MCF 10A (cell line): ENCODE measurements around the gene OSBP2. TPM values are rescaled to one million over a fixed set of nuclear protein-coding genes. Genes with fewer than 3 reads are reported as not detected.
"Not testable (repeated sequence)": the region's sequence is repeated elsewhere in the genome, so short reads cannot be mapped to it uniquely, and the experiment has no call there.

Source experiments
- BruUV-seq: library from RNA; stranded (reverse); fragments of 400-500 nt; replicated peaks from 2 replicates; lab custom pipeline; 2021; lab: Mats Ljungman, UMichigan
- CTCF ChIA-PET: fragments of 300-600 bp; sonication (Branson Sonifier 250); formaldehyde crosslinking; extraction: SDS; loops from one replicate; lab custom pipeline; 2021; ENCODE audit warnings: antibody characterized with exemption, inconsistent platforms; lab: Yijun Ruan, JAX
- POLR2A ChIA-PET: fragments of 300-600, 350-650 bp; sonication (Branson Sonifier 250); formaldehyde crosslinking; extraction: SDS; loops from one replicate; lab custom pipeline; 2020; ENCODE audit warnings: antibody characterized with exemption, inconsistent platforms; lab: Yijun Ruan, JAX
- DNase-seq: peaks from one replicate; pipeline ENCODE4 v3.0.0-alpha.2; 2018; ENCODE audit not compliant: unreplicated experiment
- H3K27ac Mint-ChIP-seq: one replicate; pipeline ENCODE4 v1.8.0; 2022; ENCODE audit warnings: mild to moderate bottlenecking, low read depth, mixed read lengths; ENCODE audit not compliant: unreplicated experiment
- H3K27me3 Mint-ChIP-seq: one replicate; pipeline ENCODE4 v1.8.0; 2022; ENCODE audit warnings: mixed read lengths; ENCODE audit not compliant: insufficient read depth, unreplicated experiment
- H3K36me3 Mint-ChIP-seq: one replicate; pipeline ENCODE4 v1.8.0; 2022; ENCODE audit warnings: mild to moderate bottlenecking, moderate library complexity, mixed read lengths; ENCODE audit not compliant: insufficient read depth, unreplicated experiment
- H3K4me1 Mint-ChIP-seq: one replicate; pipeline ENCODE4 v1.8.0; 2022; ENCODE audit warnings: mixed read lengths; ENCODE audit not compliant: insufficient read depth, unreplicated experiment
- H3K4me3 Mint-ChIP-seq: one replicate; pipeline ENCODE4 v1.8.0; 2022; ENCODE audit warnings: mild to moderate bottlenecking, moderate library complexity, mixed read lengths; ENCODE audit not compliant: unreplicated experiment
- H3K9me3 Mint-ChIP-seq: one replicate; pipeline ENCODE4 v1.8.0; 2022; ENCODE audit warnings: mixed read lengths; ENCODE audit not compliant: unreplicated experiment
- intact Hi-C: fragments of 100-400 bp; cut with micrococcal nuclease; formaldehyde crosslinking; loops from 2 replicates; pipeline ENCODE4 v1.14.1; 2022
- total RNA-seq: library from RNA; stranded (reverse); gene quantifications from 2 replicates; pipeline ENCODE4 v1.2.3, GENCODE V29; 2022
- TF ChIP-seq, protein P1 (sequence below): fragments of 200-600 bp; IDR thresholded peaks from one replicate; pipeline ENCODE4 v1.8.0; 2022; ENCODE audit warnings: antibody characterized with exemption, mild to moderate bottlenecking; ENCODE audit not compliant: unreplicated experiment

Gene OSBP2
- total RNA-seq, 1 experiment from 2014 or later = 276 TPM

GRCh38 chr22:30675436-30675835, 19.2 kb upstream of the OSBP2 start:
- no peak overlapping the region for H3K27ac Mint-ChIP-seq
- ChIA-PET CTCF (no interaction called here), POLR2A (no interaction called here)
- H3K27me3 Mint-ChIP-seq = peaks cover 29% of the 10 kb centered on the region
- no peak for DNase-seq
- no peaks in the 10 kb centered on the region for H3K9me3 Mint-ChIP-seq
- TF ChIP-seq, protein P1, sequence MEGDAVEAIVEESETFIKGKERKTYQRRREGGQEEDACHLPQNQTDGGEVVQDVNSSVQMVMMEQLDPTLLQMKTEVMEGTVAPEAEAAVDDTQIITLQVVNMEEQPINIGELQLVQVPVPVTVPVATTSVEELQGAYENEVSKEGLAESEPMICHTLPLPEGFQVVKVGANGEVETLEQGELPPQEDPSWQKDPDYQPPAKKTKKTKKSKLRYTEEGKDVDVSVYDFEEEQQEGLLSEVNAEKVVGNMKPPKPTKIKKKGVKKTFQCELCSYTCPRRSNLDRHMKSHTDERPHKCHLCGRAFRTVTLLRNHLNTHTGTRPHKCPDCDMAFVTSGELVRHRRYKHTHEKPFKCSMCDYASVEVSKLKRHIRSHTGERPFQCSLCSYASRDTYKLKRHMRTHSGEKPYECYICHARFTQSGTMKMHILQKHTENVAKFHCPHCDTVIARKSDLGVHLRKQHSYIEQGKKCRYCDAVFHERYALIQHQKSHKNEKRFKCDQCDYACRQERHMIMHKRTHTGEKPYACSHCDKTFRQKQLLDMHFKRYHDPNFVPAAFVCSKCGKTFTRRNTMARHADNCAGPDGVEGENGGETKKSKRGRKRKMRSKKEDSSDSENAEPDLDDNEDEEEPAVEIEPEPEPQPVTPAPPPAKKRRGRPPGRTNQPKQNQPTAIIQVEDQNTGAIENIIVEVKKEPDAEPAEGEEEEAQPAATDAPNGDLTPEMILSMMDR = no peak
- peaks cover 5% of the 10 kb centered on the region for H3K4me1 Mint-ChIP-seq
- H3K36me3 Mint-ChIP-seq = no peaks in the 10 kb centered on the region
- H3K4me3 Mint-ChIP-seq = no peak overlapping the region
- intact Hi-C loops = no loop called here
- BruUV-seq = no TSS peak

DNA sequence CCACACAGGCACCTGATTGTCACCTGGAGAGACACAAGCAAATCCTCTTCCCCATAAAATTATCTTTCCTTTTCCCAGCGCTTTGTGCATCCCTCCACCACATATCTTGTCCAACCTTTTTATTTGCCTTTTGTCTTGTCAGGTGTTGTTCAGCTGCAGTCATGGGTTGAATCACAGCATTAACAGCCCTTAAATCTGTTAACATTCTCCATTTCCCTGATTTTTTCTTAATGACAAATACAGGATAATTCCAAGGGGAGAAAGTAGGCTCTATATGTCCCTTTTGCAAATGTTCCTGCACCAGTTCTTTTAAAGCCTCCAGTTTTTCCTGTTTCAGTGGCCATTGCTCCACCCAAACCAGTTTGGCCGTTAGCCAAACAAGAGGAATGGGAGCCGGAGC, 18.1 kb upstream of the OSBP2 start:
- H3K4me3 Mint-ChIP-seq, BruUV-seq, POLR2A ChIA-PET, DNase-seq, H3K36me3 Mint-ChIP-seq, H3K9me3 Mint-ChIP-seq, CTCF ChIA-PET, intact Hi-C loops, H3K4me1 Mint-ChIP-seq, H3K27ac Mint-ChIP-seq: not testable (repeated sequence)
- peaks cover 29% of the 10 kb centered on the region for H3K27me3 Mint-ChIP-seq

GRCh38 chr22:30679895-30680690, 14.6 kb upstream of the OSBP2 start:
- H3K4me3 Mint-ChIP-seq, H3K27ac Mint-ChIP-seq, intact Hi-C loops, H3K36me3 Mint-ChIP-seq, POLR2A ChIA-PET, BruUV-seq, H3K9me3 Mint-ChIP-seq, CTCF ChIA-PET, DNase-seq, H3K4me1 Mint-ChIP-seq: not testable (repeated sequence)
- H3K27me3 Mint-ChIP-seq = peaks cover 29% of the 10 kb centered on the region

GRCh38 chr22:30680991-30681770, 13.5 kb upstream of the OSBP2 start:
- CTCF ChIA-PET = interaction anchor here (0.6 kb wide), 1 partner anchor 8 kb away, joined by 3 read pairs; no protein-coding TSS in a partner anchor
- H3K4me3 Mint-ChIP-seq = no peak overlapping the region
- H3K36me3 Mint-ChIP-seq = no peaks in the 10 kb centered on the region
- peaks cover 5% of the 10 kb centered on the region for H3K4me1 Mint-ChIP-seq
- no peaks in the 10 kb centered on the region for H3K9me3 Mint-ChIP-seq
- no TSS peak for BruUV-seq
- no peak overlapping the region for H3K27ac Mint-ChIP-seq
- TF ChIP-seq, protein P1 = no peak
- POLR2A ChIA-PET = interaction anchor here (0.7 kb wide), 1 partner anchor 325 kb away, joined by 3 read pairs; the partner anchor contains the start of gene SF3A1
- peaks cover 23% of the 10 kb centered on the region for H3K27me3 Mint-ChIP-seq
- intact Hi-C loops = no loop called here
- no peak for DNase-seq
